ENCODE data around the gene UBE2L5.

The UBE2L5 gene

GRCh38 chr13:30406779-30407416 is 15.4 kb upstream of the UBE2L5 start:
- no peak for DNase-seq

- no peak for DNase-seq
Measured at GRCh38 chr13:30408319-30409101, 13.8 kb upstream of the UBE2L5 start.

GRCh38 chr13:30409886-30410704 is 12.2 kb upstream of the UBE2L5 start:
- no peak for DNase-seq

- DNase-seq: no peak
Measured at GRCh38 chr13:30410705-30411125, 11.6 kb upstream of the UBE2L5 start.

- DNase-seq: no peak
Measured at GRCh38 chr13:30412346-30412745, 9.9 kb upstream of the UBE2L5 start.

- DNase-seq: no peak
Measured at GRCh38 chr13:30413842-30414241, 8.5 kb upstream of the UBE2L5 start.

GRCh38 chr13:30415430-30416030 is 6.8 kb upstream of the UBE2L5 start:
- DNase-seq: no peak

- no peak for DNase-seq
Measured at GRCh38 chr13:30416471-30416870, 5.8 kb upstream of the UBE2L5 start.

GRCh38 chr13:30418075-30418716 is 4.1 kb upstream of the UBE2L5 start:
- DNase-seq: no peak

GRCh38 chr13:30418717-30419459 is 3.4 kb upstream of the UBE2L5 start:
- DNase-seq: no peak

GRCh38 chr13:30421093-30422053 is 920 bp upstream of the UBE2L5 start:
- DNase-seq: peak; percentile 26

GRCh38 chr13:30423891-30424290 is 1.6 kb downstream of the UBE2L5 start:
- no peak for DNase-seq

- DNase-seq: no peak
Measured at GRCh38 chr13:30429235-30429634, 6.9 kb downstream of the UBE2L5 start.

GRCh38 chr13:30429721-30430694 is 7.7 kb downstream of the UBE2L5 start:
- DNase-seq: no peak

- no peak for DNase-seq
Measured at GRCh38 chr13:30431269-30431940, 9.1 kb downstream of the UBE2L5 start.

- DNase-seq: no peak
Measured at GRCh38 chr13:30435911-30436451, 13.7 kb downstream of the UBE2L5 start.

- no peak for DNase-seq
Measured at GRCh38 chr13:30437177-30437576, 14.9 kb downstream of the UBE2L5 start.

GRCh38 chr13:30438286-30438685 is 16.0 kb downstream of the UBE2L5 start:
- no peak for DNase-seq

Data from NCI-H187 treated with DMSO at 0.1 percent for 48 hours (cell line).